Muscle of leg (tissue), 11 donors: ENCODE results near the gene FADS2. TPM values are rescaled to one million over a fixed set of nuclear protein-coding genes. Genes with fewer than 3 reads are reported as not detected.

ENCODE experiments used
- DNase-seq: peaks from one replicate; pipeline ENCODE4 v3.0.0; 2013
- H3K27ac ChIP-seq: one replicate; pipeline ENCODE4 v1.5.1; 2013; ENCODE audit warnings: mild to moderate bottlenecking, low read length, control low read depth
- H3K27me3 ChIP-seq: one replicate; pipeline ENCODE4 v1.6.1; 2013; ENCODE audit warnings: low read length; ENCODE audit not compliant: control insufficient read depth, insufficient read depth
- H3K36me3 ChIP-seq: one replicate; pipeline ENCODE4 v1.6.1; 2013; ENCODE audit warnings: low read length; ENCODE audit not compliant: control insufficient read depth, insufficient read depth
- H3K4me1 ChIP-seq: one replicate; pipeline ENCODE4 v1.6.1; 2013; ENCODE audit warnings: low read length; ENCODE audit not compliant: control insufficient read depth, insufficient read depth
- H3K4me3 ChIP-seq: one replicate; pipeline ENCODE4 v1.5.1; 2013; ENCODE audit warnings: low read length, control low read depth
- H3K9me3 ChIP-seq: replicated peaks from 2 replicates; pipeline ENCODE4 v1.6.1; 2013; ENCODE audit warnings: low read depth, low read length; ENCODE audit not compliant: control insufficient read depth
- WGBS: methylation state at CpG from one replicate; pipeline ENCODE4 v1.1.5; 2013; ENCODE audit warnings: missing lambda C conversion rate; ENCODE audit not compliant: insufficient coverage; 5-methylcytosine and 5-hydroxymethylcytosine counted together
- polyA plus RNA-seq, 8 donors: library from polyadenylated mRNA; unstranded; fragments of 120-200 nt; gene quantifications; one replicate each; pipeline versions ENCODE4 v1.2.1 to v1.2.3, GENCODE V29; 2013; ENCODE audit warnings: inconsistent platforms in 1 of 8, low replicate concordance in 1 of 8; ENCODE audit not compliant: insufficient read length in 8 of 8, insufficient read depth in 1 of 8
- total RNA-seq: library from RNA; stranded (reverse); fragments of 120-200 nt; gene quantifications from one replicate; pipeline ENCODE4 v1.2.4, GENCODE V29; 2013

FADS2 gene
- total and polyA plus RNA-seq, 9 donors, result 46.1 to 130 (median 91.4) TPM

- Histone ChIP-seq H3K4me3 (no peak overlapping the region), H3K27me3 (peaks cover 2% of the 10 kb centered on the region), H3K36me3 (peaks cover 44% of the 10 kb centered on the region), H3K9me3 (no peaks in the 10 kb centered on the region), H3K4me1 (peaks cover 14% of the 10 kb centered on the region), H3K27ac (no peak overlapping the region)
- WGBS, result 81% methylated on average over 9 of the region's 11 CpGs
- no peak for DNase-seq
Measured at GRCh38 chr11:61782841-61783240, 45.3 kb upstream of the FADS2 start.

- no peak overlapping the region for H3K4me3 ChIP-seq
- H3K4me1 ChIP-seq, result peaks cover 14% of the 10 kb centered on the region
- no peaks in the 10 kb centered on the region for H3K27me3 ChIP-seq
- peaks cover 54% of the 10 kb centered on the region for H3K36me3 ChIP-seq
- WGBS, result 49% methylated on average over 7 of the region's 13 CpGs
- no peak for DNase-seq
- no peak overlapping the region for H3K27ac ChIP-seq
- no peaks in the 10 kb centered on the region for H3K9me3 ChIP-seq
Measured at GRCh38 chr11:61783717-61784505, 44.2 kb upstream of the FADS2 start.

- Histone ChIP-seq H3K4me3 (no peak overlapping the region), H3K36me3 (peaks cover 59% of the 10 kb centered on the region), H3K27me3 (no peaks in the 10 kb centered on the region), H3K4me1 (peaks cover 14% of the 10 kb centered on the region), H3K9me3 (no peaks in the 10 kb centered on the region), H3K27ac (no peak overlapping the region)
- no peak for DNase-seq
- WGBS, result 78% methylated on average over 6 of the region's 7 CpGs
Measured at GRCh38 chr11:61784506-61784805, 43.6 kb upstream of the FADS2 start.

- H3K9me3 ChIP-seq, result no peaks in the 10 kb centered on the region
- no peak overlapping the region for H3K27ac ChIP-seq
- H3K27me3 ChIP-seq, result no peaks in the 10 kb centered on the region
- H3K36me3 ChIP-seq, result peaks cover 69% of the 10 kb centered on the region
- no peak for DNase-seq
- 82% methylated on average over 5 of the region's 11 CpGs for WGBS
- H3K4me1 ChIP-seq, result peaks cover 14% of the 10 kb centered on the region
- H3K4me3 ChIP-seq, result no peak overlapping the region
Measured at GRCh38 chr11:61785837-61786402, 42.2 kb upstream of the FADS2 start.

- no peak overlapping the region for H3K4me3 ChIP-seq
- H3K4me1 ChIP-seq, result peaks cover under 1% of the 10 kb centered on the region
- no peak overlapping the region for H3K27ac ChIP-seq
- no peaks in the 10 kb centered on the region for H3K27me3 ChIP-seq
- no peak for DNase-seq
- no peaks in the 10 kb centered on the region for H3K9me3 ChIP-seq
- peaks cover 69% of the 10 kb centered on the region for H3K36me3 ChIP-seq
- 42% methylated on average over 6 of the region's 9 CpGs for WGBS
Measured at GRCh38 chr11:61787928-61788491, 40.1 kb upstream of the FADS2 start.

- WGBS, result 2% methylated on average over 10 of the region's 14 CpGs
- no peaks in the 10 kb centered on the region for H3K27me3 ChIP-seq
- H3K9me3 ChIP-seq, result no peaks in the 10 kb centered on the region
- peak; percentile 93 for DNase-seq
- H3K36me3 ChIP-seq, result peaks cover 50% of the 10 kb centered on the region
- peak overlapping the region; percentile 96 for H3K27ac ChIP-seq
- peak overlapping the region; percentile 88 for H3K4me3 ChIP-seq
- H3K4me1 ChIP-seq, result peaks cover 10% of the 10 kb centered on the region
Measured at GRCh38 chr11:61791737-61792309, 36.3 kb upstream of the FADS2 start.

- peak; percentile 97 for DNase-seq
- Histone ChIP-seq H3K27ac (peak within 1 kb of the TSS; percentile 96), H3K27me3 (no peaks in the 10 kb centered on the region), H3K9me3 (no peaks in the 10 kb centered on the region), H3K36me3 (peaks cover 44% of the 10 kb centered on the region), H3K4me3 (peak within 1 kb of the TSS; percentile 88), H3K4me1 (peaks cover 10% of the 10 kb centered on the region)
- under 1% methylated on average over 54 of the region's 61 CpGs for WGBS
Measured at GRCh38 chr11:61792310-61793082, 35.6 kb upstream of the FADS2 start, which contains the start of the genes FEN1 and TMEM258. Gene FEN1 (plus strand): TSS chr11:61792911. CDS start chr11:61795362, 2,451 bp downstream. Gene TMEM258 (minus strand): TSS chr11:61792599. CDS start chr11:61792558, 41 bp downstream.

- H3K9me3 ChIP-seq, result no peaks in the 10 kb centered on the region
- peak overlapping the region; percentile 96 for H3K27ac ChIP-seq
- H3K27me3 ChIP-seq, result no peaks in the 10 kb centered on the region
- H3K4me3 ChIP-seq, result peak overlapping the region; percentile 88
- peaks cover 10% of the 10 kb centered on the region for H3K4me1 ChIP-seq
- WGBS, result 2% methylated on average over 21 of the region's 29 CpGs
- no peak for DNase-seq
- peaks cover 37% of the 10 kb centered on the region for H3K36me3 ChIP-seq
Measured at GRCh38 chr11:61793083-61793828, 34.8 kb upstream of the FADS2 start.

- H3K9me3 ChIP-seq, result no peaks in the 10 kb centered on the region
- H3K4me3 ChIP-seq, result peak overlapping the region; percentile 88
- H3K27ac ChIP-seq, result no peak overlapping the region
- H3K27me3 ChIP-seq, result no peaks in the 10 kb centered on the region
- peaks cover 34% of the 10 kb centered on the region for H3K36me3 ChIP-seq
- 64% methylated on average over 2 of the region's 3 CpGs for WGBS
- DNase-seq, result no peak
- peaks cover 10% of the 10 kb centered on the region for H3K4me1 ChIP-seq
Measured at GRCh38 chr11:61793829-61794204, 34.3 kb upstream of the FADS2 start.
